ENCODE measurements around the gene GPR39.
"Not testable (repeated sequence)": the region's sequence is repeated elsewhere in the genome, so short reads cannot be mapped to it uniquely, and the experiment has no call there.

Gene GPR39

DNA sequence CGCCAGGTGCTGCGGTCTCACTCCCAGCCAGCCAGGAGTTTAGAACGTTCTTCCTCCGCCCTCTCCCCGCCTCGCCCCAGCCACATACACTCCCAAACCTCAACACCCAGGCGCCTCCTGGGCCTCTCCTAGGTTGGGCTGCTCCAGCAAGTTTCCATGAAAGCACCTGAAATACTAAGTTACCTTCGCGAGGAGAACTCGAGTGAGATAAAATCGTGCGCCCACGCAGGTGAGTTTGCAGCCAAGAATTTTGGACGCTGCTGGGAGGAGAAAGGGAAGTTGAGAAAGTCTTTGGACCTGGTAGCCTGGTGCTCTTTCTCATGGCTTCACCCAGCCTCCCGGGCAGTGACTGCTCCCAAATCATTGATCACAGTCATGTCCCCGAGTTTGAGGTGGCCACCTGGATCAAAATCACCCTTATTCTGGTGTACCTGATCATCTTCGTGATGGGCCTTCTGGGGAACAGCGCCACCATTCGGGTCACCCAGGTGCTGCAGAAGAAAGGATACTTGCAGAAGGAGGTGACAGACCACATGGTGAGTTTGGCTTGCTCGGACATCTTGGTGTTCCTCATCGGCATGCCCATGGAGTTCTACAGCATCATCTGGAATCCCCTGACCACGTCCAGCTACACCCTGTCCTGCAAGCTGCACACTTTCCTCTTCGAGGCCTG lies at the start of gene GPR39:
Gene GPR39 (plus strand): TSS at position 83 of the 673 bp plus-strand sequence.
- DNase-seq (ENCODE audit: low read depth in 2 of 2) = no peak

DNA sequence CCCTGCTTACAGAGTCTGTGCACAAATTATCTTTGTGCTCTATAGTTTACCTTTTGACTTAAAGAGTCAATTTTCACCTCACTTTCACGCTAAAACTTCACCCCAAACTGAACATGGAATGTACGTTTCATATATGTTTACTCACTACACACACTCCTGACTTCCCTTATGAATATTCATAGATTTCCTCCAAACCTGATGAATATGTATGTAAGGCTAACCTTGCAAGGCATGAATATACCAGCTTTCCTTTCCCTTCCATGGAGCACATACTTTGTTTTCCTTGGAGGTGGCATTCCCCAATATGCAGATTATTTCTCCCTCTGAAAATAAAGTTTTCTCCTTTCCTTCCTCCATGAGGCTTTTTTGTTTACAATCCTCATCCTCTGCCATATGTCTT lies 48.4 kb upstream of the GPR39 start:
- DNase-seq (ENCODE audit: low read depth in 2 of 2) = no peak

DNA sequence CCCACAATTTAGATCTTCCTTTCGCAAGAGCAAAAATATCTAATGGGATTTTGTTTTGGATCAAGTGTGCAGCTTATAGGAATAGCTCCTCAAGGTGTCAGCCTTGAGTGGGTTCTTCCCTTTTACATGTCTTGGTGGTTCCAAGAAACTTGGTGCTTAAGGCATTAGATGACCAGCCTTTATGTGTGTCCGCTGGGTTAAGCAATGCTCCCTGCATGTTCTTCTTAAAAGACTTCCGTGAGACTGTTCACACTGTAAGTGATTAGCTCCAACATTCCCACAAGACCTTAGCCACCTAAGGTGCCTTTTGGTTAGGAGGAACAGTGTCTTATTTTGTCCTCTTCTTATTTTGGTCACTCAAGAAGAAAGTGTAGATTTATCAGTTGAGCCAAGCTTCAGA lies 44.3 kb upstream of the GPR39 start:
- DNase-seq (ENCODE audit: low read depth in 2 of 2) = no peak

DNA sequence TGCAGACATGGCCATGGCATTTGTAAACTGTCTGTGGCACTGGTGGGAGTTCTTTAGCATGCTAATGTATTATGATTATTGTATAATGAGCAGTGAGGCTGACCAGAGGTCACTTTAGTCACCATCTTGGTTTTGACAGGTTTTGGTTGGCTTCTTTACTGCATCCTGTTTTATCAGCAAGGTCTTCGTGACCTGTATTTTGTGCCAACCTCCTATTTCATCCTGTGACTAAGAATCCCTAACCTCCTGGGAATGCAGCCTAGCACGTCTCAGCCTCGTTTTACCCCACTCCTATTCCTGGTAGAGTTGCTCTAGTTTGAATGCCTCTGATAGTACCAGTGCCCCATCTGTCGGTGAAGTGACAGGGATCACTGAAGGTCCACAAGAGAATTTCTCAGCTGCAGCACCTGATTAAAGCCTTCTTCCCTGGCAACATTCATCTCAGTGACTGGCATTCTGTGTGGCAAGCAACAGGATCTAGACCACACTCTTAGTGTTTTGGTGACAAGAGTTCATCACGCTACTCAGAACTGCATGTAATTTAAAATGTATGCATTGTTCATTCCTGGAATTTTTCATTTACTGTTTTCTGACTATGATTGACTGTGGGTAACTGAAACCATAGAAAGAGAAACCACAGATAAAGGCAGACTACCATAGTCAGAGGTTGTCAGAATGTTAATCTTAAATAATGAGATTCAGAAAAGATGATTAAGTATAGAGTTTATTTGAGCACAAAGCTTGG lies 43.0 kb upstream of the GPR39 start:
- no peak for DNase-seq (ENCODE audit: low read depth in 2 of 2)

DNA sequence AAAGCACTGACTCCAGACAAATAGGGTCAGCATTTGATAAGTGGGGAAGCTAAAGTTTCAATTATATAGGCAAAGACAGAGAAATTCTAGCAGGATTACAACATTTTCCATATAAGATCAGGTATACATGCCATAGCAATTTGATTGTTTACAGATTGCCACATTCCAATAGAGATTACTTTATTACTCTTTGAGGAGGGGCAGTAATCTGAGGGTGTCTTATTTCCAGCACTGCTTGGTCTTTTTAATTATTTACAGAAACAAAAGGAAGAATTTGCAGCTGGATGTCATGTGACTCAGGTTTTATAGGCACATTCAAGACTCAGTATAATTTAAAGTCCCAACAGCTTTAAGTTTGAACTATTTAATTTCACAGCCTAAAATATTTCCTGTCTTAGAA lies 42.5 kb upstream of the GPR39 start:
- DNase-seq (ENCODE audit: low read depth in 2 of 2) = no peak

DNA sequence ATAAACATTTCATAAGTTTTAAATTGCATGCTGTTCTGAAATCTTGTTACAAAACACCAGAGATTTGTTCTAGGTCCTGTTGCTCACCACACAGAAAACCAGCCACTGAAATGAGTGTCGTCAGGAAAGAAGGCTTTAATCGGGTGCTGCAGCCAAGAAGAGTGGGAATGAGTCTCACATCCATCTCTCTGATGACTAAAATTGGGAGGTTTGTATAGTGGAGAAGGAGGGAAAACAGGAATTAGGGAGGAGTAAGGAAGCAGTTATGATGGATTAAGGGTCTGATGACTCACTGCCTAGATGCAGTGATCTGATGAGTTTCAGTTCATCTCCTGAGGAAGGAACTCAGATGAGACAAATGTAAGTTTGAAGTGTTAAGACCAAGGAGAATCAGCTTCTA lies 42.1 kb upstream of the GPR39 start:
- no peak for DNase-seq (ENCODE audit: low read depth in 2 of 2)

DNA sequence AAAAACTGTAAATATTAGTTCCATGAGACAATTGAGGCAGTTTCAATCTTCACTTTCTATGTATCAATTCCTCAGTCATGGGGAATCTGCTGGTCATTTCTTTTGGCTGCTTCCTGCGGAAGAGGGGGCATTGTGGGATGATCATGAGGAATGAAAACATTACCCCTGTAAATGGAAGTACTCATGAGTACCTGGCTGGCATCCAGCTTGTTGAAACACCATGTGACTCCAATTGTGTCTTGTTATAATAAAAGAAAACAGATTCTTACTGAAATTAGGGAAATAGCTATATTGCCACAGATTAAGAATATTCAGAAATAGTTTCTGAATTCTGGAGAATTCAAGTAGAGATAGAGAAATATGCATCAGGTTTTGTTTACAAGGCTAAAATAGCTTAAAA lies 41.6 kb upstream of the GPR39 start:
- no peak for DNase-seq (ENCODE audit: low read depth in 2 of 2)

DNA sequence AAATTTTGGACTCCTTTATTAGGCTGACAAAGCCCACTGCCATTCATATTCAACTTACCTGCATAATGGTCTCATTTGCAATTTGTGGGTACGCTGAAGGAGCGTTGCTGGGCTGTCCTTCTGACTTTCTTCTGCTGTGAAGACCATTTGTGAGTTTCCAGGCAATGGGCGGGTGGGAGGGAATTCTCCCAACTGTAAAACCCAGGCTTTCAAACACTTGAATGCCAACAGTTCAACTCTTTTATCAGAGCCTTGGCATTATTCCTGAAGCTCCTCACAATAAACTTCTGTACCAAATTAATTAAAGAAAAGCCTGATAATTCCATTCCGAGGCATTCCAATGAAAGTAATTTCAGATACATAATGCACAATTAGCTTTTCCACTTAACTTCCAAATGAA lies 35.2 kb upstream of the GPR39 start:
- DNase-seq (ENCODE audit: low read depth in 2 of 2) = no peak

DNA sequence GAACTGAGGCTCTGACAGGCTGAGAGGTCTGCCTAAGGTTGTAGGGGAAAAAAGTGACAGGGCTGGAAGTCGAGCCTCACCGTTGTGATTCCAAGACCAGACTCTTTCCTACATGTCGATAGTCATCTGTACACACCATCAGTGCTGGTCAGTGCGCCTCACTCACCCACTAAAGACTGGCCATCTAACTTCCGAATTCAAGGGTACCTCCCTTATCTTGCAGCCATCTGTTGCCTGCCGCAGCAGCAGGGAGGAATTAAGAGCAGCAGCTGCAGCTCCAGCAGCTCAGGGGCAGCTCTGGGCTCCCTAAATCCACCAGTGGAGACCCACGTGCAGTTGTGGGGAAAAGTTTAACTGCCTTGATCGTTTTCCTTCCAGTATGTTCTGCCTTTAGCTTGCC lies 32.6 kb upstream of the GPR39 start:
- no peak for DNase-seq (ENCODE audit: low read depth in 2 of 2)

DNA sequence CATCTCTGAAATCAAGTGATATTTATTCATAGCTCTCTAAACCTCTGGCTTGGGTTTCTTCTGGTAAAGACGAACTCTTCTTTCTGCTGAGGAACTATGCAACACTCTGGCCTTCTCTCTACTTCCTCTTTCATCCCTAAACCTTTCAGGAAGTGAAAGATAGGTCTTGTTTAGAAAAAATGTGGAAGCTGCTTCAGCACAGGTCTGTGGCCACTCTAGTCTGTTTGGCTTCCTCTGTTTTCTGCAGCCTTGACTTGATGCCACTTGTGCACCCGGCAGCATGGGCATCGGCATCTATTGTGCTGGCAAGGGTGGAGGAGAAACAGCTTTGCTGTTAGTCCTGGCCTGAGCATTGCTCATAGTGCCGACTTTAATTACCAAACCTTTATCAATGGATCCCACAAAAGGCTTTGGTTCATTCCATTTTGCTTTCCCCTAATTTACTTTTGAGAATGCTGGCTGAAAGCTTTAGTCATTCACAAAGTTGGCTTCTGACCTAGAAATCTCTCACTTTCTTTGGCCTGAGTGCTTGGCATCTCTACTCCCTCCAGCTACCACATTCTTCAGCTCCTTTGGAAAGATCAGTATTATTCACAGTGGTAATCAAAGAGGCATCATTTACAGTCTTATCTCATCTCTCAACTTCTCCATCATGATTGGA lies 32.0 kb upstream of the GPR39 start:
- DNase-seq (ENCODE audit: low read depth in 2 of 2) = no peak

DNA sequence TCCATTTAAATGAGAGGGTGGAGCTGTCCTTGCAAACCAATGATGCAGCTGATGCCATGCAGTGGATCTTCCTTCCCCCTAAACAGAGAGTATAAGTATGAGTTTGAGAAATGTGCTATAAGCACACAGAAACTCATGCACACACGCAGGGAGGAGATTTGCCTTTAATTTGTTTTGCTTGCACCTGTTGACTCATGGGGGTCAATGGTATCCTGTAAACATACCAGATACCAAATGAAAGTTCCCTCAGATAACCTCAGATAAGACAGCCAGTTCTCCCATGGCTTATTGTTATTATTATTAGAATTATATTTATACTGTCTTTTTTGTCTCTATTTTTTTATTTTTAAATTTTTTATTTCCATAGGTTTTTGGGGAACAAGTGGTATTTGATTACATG lies 29.5 kb upstream of the GPR39 start:
- DNase-seq (ENCODE audit: low read depth in 2 of 2) = no peak

DNA sequence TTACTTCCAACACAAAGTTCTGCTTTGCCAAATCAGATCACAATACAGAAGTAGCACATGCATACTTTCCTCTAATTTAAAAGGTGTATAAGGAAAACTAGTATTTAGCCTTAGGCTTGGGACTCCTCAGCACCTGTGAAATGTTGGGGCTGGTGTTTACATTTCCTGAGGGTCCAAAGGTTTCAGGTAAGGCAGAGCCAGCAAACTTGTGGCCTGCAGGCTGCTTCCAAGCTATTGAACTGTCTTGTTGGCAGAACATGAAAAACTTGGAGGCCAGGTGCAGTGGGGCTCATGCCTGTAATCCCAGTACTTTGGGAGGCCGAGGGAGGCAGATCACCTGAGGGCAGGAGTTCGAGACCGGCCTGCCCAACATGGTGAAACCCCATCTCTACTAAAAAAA lies 26.5 kb upstream of the GPR39 start:
- no peak for DNase-seq (ENCODE audit: low read depth in 2 of 2)

DNA sequence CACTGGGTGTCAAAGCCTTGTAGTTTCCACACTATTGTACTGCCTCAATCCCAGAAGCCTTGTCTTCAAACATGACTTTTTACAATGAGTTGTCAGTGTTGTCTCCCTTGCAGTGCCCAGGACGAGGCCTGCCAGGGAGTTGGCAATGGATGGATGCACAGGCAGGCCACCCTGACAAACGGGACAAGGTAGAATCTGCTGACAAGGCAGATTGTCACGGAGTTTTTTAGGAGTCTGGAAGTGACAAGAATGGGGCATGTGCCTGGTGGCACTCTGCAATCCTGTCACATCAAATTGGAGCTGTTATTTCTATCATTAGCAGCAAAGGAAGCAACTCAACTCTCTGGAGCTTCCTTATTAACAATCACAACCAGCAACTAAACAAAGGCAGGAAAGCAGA lies 25.2 kb upstream of the GPR39 start:
- no peak for DNase-seq (ENCODE audit: low read depth in 2 of 2)

DNA sequence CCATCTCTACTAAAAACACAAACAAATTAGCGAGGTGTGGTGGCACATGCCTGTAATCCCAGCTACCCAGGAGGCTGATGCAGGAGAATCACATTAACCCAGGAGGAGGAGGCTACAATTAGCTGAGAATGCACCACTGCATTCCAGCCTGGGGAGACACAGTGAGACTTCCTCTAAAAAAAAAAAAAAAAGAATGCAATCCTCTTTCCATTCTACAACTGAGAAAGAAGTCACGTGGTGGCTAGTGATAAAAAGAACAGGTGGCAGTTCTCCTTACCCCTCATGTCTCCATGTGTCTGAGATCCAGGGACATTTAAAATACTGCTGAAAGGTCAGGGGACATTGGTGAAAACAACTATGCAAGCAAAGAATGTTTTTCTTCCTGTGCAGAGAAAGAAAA lies 24.4 kb upstream of the GPR39 start:
- DNase-seq (ENCODE audit: low read depth in 2 of 2) = no peak

DNA sequence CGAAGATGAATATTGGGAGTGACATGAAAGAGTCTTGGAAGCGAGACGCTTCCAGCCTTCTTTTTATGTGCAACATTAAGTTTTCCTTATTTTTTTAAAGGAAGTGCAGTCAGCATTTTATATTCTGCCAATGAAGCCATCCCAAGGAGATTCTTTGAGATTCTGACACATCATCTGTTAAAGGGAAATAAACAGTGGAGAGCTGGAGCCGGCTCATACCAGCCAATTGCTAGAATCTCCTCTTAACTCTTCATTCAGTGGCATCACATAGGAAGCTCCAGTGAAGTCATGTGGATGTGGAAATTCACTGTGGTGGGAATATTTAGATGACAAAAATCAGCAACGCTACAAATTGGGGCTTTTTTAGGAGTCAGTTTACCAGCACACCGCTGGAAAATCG lies 23.7 kb upstream of the GPR39 start:
- DNase-seq (ENCODE audit: low read depth in 2 of 2) = no peak

DNA sequence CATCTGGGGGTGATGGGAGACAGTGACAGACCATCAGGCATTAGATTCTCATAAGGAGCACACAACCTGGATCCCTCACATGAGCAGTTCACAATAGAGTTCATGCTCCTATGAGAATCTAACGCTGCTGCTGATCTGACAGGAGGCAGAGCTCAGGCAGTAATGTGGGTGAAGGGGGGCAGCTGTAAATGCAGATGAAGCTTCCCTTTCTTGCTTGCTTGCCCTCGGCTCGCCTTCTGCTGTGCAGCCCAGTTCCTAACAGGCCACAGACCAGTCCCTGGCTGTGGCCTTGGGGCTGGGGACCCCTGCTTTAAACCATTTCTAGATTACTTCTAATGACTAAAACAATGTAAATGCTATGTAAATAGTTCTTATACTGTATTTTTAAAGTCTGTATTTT lies 19.6 kb upstream of the GPR39 start:
- not testable (repeated sequence) for DNase-seq (ENCODE audit: low read depth in 2 of 2)

DNA sequence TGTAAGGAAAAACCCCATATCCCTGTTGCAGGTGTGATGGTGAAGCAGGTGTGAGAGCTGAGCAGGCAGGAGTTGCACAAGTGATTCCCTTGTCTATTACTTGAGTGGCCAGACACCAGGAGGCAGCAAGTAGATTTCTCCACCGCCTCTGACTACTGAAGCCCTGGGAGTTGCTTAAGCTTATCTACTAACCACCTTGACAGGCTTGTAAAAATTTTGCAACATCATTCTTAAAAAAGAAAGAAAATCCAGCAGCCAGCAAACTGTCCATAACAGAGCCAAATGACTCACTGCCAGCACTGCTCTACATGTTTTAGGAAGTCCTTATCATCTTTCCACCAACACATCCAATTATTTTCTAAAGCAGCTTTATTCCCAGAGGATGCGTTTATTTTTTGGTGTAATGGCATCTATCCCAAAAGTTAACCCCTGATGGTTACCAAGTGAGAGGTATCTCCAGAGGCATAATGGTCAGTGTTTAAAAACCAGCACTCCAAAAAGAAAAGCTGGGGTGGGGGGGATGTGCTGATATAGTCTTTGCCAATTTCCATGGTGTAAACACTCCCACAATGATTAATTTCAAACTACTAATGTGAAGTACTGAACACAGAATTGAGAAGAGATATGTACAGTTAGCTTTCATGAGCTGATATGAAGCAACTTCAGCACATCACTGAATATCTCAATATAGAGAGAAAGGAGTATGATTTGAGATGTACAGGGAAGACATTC lies 16.3 kb upstream of the GPR39 start:
- no peak for DNase-seq (ENCODE audit: low read depth in 2 of 2)

DNA sequence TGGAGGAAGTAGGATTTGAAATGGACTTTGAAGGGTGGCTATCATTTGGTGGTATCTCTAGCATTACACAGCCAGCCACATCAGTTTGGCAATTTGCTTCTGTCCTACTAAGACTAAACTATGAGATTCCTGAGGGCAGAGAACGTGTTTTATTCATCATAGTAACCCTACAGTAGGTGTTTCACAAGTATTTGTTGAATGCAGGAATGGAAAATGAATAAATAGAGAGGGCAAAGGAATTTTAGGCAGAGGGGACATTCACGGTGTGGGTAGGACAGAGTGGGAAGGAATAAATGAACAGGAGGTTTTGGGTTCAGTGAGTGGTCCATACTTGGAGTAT lies 15.7 kb upstream of the GPR39 start:
- DNase-seq (ENCODE audit: low read depth in 2 of 2) = no peak

DNA sequence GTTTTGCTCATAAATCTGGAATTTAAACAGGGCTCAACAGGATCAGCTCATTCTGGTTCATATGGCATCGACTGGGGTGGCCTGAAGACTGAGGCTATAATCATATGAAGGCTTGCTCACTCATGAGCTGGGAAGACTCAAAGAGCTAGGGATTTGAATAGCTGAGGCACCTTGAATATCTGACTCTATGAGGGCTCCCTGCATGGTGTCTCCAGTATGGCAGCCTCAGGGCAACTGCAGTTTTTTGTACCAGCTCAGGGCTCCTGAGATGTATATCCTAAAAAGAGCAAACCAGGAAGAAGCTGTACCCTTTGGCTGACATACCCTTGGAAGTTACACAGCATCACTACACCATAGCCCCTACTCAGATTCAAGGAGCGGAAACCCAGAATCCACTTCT lies 15.3 kb upstream of the GPR39 start:
- no peak for DNase-seq (ENCODE audit: low read depth in 2 of 2)

DNA sequence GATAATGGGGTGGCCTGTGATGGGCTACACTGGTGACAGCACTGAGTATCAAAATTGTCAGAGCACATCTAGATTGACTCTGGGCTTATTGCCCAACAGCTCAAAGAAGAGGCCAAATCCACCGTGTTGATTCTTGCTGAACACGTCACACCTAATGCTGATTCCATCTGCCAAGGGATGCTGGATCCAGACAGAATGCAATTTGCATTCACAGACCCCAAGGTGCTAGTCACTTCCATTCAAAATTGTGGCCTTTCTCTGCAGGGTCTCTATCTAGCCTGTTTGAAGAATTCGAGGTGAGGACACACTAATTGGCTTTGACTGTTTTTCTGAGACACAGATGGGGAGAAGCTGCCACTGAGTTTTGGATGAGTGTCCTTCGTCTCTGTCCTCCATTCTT lies 13.5 kb upstream of the GPR39 start:
- no peak for DNase-seq (ENCODE audit: low read depth in 2 of 2)

DNA sequence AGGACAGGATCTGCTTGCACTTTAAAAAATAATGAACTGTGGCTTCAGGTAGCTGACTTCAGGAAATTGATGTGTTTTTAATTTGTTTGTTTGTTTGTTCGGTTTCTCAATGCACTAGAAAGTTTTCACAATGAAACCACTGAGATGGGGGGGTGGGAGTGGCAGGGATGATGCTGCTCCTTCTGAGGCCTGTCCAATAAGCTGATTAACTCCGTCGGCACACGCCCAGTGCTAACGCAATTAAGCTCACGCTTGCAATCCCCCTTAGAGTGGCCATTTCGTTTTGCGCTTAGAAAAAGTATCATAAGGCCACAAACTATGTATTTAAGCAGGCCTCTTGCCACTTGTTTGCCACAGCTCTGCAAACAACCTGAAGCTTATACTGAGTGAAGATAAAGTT lies 12.5 kb upstream of the GPR39 start:
- DNase-seq (ENCODE audit: low read depth in 2 of 2) = no peak

DNA sequence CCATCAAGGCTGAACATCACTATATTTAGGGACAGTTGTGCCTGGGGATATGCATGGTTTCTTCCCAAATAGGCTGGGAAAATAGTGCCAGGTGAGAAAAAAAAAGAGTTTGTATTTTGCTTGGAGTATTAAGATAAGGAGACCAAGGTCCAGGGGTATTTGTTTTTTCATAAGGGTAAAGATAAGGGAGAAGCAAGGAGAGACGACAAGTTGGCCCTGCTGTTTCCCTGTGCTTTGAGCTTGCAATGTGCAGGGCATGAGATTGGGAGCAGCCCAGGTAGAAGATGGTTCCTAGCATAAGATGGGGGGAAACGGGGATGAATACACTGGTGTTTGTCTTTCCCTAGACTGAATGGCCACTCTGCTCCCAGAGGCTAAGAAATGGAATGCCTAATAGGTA lies 8.8 kb upstream of the GPR39 start:
- no peak for DNase-seq (ENCODE audit: low read depth in 2 of 2)

DNA sequence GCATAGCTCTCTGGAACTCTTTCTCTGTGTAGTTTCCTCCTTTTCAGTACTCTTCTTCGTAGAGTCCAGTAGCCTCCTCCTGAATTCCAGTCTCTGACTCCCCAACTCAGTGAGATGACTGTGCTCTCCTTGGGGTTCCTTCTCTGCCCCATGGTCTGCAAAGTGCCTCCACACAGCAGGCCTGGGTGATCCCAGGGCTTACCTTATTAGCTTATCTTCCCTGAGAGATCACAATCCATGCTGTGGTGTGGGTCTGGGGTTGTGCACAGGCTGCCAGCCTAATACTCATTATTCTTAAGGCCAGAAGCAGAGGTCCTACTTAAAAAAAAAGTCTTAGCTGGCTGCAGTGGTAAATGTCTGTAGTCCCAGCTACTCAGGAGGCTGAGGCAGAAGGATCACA lies 4.6 kb upstream of the GPR39 start:
- DNase-seq (ENCODE audit: low read depth in 2 of 2) = no peak

All from stimulated activated CD4-positive, alpha-beta T cell treated with anti-CD3 and anti-CD28 coated beads, Interleukin-1b, Interleukin-23, amount 100 ng/mL, for 4 hours (primary cell).